ENCODE data around the gene SGSM2. TPM values are rescaled to one million over a fixed set of nuclear protein-coding genes. Genes with fewer than 3 reads are reported as not detected.

Gene SGSM2
- total and polyA plus RNA-seq, 4 donors, result 5.5 to 17.5 (median 12.4) TPM

DNA sequence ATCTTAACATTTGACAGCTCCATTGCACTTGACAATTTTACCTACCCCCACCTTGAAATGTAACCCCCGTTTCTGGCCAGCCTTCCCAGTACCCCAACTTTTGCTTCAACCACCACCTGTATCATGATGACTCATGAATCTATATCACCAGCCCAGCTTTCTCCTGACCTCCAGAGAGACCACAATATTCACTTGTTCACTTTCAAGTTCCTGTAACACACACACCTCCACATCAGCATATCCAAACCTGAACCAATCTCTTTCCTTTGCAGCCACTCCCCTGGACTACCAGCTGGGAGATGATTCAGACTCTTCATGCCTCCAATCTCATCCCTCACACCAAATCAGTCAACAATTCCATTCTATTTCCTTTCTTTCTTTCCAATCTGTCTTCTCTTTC lies 41.7 kb upstream of the SGSM2 start:
- WGBS, result 88% methylated on average over 1 of the region's 1 CpG
- no peak for DNase-seq (ENCODE audit: low spot score)

More for the DNA sequence above, 41.7 kb upstream of the SGSM2 start:
- Histone ChIP-seq H3K27ac (ENCODE audit: low read depth in 1 of 2, low read length in 2 of 2) (no peak overlapping the region), H3K4me1 (ENCODE audit: control insufficient read depth in 4 of 4, insufficient read depth in 4 of 4, low read length in 3 of 4) (no peaks in the 10 kb centered on the region), H3K9ac (ENCODE audit: low read depth in 1 of 2, low read length in 2 of 2) (no peak overlapping the region), H3K9me3 (ENCODE audit: control insufficient read depth in 4 of 4, low read length in 3 of 4) (no peaks in the 10 kb centered on the region), H3K27me3 (ENCODE audit: control insufficient read depth in 4 of 4, insufficient read depth in 4 of 4, low read length in 3 of 4) (no peaks in the 10 kb centered on the region), H3K36me3 (ENCODE audit: control insufficient read depth in 4 of 4, insufficient read depth in 3 of 4, low read depth in 1 of 4, low read length in 3 of 4) (peaks cover 5 to 70% (median 29%) of the 10 kb centered on the region in 4 donors), H3K4me3 (ENCODE audit: low read depth in 1 of 3, low read length in 3 of 3) (no peak overlapping the region)
- TF ChIP-seq FOXA2 (IDR thresholded peaks at IDR 0.05) (no peak), TAF1 (conservative IDR thresholded peaks at IDR 0.05) (no peak), SP1 (IDR thresholded peaks at IDR 0.05) (no peak), FOXA1 (IDR thresholded peaks at IDR 0.05) (no peak), RXRA (IDR thresholded peaks at IDR 0.05) (no peak), NR2F2 (IDR thresholded peaks at IDR 0.05) (no peak), HNF4G (IDR thresholded peaks at IDR 0.05) (no peak), EGR1 (IDR thresholded peaks at IDR 0.05; ENCODE audit: low read depth in 2 of 2) (no peak), YY1 (IDR thresholded peaks at IDR 0.05) (no peak), ZBTB33 (IDR thresholded peaks at IDR 0.05) (no peak), GABPA (IDR thresholded peaks at IDR 0.05 in 1 of 2, conservative IDR thresholded peaks at IDR 0.05 in 1 of 2) (no peak), RAD21 (IDR thresholded peaks at IDR 0.05) (no peak), MAX (IDR thresholded peaks at IDR 0.05) (no peak), HNF4A (conservative IDR thresholded peaks at IDR 0.05) (no peak)
- TF ChIP-seq, protein P1, sequence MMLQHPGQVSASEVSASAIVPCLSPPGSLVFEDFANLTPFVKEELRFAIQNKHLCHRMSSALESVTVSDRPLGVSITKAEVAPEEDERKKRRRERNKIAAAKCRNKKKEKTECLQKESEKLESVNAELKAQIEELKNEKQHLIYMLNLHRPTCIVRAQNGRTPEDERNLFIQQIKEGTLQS (IDR thresholded peaks at IDR 0.05), result no peak
- TF ChIP-seq, protein P2, sequence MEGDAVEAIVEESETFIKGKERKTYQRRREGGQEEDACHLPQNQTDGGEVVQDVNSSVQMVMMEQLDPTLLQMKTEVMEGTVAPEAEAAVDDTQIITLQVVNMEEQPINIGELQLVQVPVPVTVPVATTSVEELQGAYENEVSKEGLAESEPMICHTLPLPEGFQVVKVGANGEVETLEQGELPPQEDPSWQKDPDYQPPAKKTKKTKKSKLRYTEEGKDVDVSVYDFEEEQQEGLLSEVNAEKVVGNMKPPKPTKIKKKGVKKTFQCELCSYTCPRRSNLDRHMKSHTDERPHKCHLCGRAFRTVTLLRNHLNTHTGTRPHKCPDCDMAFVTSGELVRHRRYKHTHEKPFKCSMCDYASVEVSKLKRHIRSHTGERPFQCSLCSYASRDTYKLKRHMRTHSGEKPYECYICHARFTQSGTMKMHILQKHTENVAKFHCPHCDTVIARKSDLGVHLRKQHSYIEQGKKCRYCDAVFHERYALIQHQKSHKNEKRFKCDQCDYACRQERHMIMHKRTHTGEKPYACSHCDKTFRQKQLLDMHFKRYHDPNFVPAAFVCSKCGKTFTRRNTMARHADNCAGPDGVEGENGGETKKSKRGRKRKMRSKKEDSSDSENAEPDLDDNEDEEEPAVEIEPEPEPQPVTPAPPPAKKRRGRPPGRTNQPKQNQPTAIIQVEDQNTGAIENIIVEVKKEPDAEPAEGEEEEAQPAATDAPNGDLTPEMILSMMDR (IDR thresholded peaks at IDR 0.05; ENCODE audit: low read depth, low read length, missing input control), result no peak
- TF ChIP-seq, protein P3, sequence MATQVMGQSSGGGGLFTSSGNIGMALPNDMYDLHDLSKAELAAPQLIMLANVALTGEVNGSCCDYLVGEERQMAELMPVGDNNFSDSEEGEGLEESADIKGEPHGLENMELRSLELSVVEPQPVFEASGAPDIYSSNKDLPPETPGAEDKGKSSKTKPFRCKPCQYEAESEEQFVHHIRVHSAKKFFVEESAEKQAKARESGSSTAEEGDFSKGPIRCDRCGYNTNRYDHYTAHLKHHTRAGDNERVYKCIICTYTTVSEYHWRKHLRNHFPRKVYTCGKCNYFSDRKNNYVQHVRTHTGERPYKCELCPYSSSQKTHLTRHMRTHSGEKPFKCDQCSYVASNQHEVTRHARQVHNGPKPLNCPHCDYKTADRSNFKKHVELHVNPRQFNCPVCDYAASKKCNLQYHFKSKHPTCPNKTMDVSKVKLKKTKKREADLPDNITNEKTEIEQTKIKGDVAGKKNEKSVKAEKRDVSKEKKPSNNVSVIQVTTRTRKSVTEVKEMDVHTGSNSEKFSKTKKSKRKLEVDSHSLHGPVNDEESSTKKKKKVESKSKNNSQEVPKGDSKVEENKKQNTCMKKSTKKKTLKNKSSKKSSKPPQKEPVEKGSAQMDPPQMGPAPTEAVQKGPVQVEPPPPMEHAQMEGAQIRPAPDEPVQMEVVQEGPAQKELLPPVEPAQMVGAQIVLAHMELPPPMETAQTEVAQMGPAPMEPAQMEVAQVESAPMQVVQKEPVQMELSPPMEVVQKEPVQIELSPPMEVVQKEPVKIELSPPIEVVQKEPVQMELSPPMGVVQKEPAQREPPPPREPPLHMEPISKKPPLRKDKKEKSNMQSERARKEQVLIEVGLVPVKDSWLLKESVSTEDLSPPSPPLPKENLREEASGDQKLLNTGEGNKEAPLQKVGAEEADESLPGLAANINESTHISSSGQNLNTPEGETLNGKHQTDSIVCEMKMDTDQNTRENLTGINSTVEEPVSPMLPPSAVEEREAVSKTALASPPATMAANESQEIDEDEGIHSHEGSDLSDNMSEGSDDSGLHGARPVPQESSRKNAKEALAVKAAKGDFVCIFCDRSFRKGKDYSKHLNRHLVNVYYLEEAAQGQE (IDR thresholded peaks at IDR 0.05), result no peak

Data from liver (tissue), 9 donors.